HG03103 (cell line): ENCODE results near the gene RCAN1.

Experiments
- ATAC-seq: cut with Tn5 transposase; IDR thresholded peaks from one replicate; pipeline ENCODE4 v1.9.1; 2021; ENCODE audit warnings: low read depth; ENCODE audit not compliant: unreplicated experiment

Gene RCAN1

DNA sequence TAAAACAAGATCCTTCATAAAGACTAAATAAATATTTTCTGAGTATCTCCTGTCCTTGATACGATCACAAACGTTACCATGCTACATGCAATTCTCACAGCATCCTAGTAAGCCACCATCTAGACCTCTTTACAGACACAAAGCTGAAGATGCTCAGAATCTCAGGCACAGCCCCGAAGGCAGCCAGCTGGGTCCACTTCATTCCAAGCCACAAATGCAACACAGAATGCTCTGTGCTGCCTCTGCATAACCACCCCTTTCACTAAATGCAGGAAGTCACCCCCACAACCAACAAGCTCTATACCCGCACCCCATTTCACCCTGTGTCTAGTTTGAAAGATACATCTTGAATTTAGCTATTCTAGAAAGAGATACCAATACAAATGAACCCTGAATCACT, 12.9 kb downstream of the RCAN1 start:
- no peak for ATAC-seq

DNA sequence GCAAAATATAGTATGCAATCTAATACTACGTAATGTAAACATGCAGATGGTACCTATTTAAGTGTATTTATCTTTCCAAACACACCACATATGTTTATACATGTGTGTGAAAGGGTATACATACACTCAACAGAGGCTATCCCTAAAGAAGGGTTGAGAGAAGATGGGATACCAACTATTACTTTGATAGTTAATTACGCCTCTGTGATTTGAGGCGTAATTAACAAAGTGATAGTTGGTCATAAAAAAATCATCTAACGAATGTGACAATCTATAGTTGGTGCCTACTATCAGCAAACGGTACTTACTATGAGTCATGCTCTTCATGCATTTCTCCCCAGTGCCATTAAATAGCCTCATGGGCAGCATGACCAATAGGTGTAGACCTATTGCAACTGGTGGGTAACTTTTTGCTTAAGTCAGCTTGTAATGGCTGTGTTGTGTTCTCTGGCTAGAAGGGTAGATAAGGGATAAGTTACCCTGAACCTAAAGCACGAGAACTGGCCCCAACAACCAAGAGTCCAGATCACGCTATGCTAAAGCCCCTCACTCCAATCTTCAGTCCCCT, 15.3 kb downstream of the RCAN1 start:
- no peak for ATAC-seq

DNA sequence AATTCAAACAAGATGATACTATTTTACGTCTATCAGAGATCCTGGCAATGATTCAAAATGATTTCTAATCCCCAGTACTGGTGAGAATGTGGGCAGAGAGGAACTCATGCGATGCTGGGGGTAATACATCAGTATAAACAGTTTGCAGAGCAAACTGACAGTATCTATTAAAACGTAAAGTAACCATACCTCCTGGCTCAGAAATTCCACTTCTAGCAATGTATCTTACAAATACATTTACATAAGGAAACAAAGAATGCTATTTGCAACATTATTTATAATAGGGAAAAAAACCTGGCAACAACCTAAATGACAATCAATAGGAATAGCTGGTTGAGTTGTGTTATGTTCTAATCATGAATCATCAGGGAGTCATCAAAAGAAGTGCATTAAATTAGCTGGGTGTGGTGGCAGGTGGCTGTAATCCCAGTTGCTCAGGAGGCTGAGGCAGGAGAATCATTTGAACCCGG, 15.9 kb downstream of the RCAN1 start:
- no peak for ATAC-seq

DNA sequence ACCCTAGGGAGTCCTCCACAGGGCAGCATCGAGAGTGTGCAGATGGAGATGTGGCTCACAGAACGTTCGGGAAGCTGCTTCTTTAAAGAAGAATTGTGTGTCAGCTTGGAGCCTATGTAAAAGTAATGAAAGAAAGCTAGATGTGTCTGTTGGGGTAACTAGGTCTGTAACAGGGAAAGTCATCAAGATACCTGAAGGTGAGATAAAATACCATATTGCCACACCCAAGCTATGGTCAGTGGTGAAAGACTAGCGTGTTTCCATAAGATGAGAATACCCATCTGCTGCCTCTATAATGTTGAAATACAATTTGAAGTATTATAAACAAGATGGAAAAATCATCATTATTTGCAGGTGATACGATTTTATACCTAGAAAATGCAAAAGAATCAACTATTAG, 17.5 kb downstream of the RCAN1 start:
- ATAC-seq: no peak

DNA sequence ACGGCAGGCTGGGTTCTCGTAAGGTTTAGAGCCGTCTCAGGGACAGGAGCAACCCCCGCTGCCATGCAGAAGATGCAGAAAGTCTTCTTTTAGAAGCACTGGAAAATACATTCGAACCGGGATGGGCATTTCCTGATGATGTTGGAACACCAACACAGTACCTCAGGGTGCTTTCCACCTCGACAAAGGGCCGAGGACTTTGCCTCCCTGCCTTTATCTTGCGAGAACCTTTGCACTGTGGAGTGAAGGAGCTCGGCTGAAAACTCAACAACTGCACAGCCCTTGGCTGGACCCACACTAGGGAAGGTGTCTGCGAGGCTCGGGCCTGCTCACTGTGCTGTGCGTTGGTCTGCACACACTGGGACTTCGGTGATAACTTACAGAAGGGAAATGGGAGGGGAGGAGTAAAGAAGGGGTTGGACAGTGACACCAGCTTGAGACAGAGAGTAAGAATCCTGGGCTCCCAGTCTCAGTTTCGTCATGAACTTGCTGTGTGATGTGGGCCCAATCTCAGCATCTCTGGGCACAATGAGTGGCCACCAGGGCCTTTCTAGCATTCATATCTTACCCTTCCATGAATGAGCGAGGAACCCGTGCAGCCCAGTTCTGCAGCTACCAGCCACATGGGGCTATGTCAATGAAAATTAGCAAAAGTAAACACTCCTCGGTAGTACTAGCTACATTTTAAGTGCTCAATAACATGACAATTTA, 18.2 kb downstream of the RCAN1 start:
- ATAC-seq: no peak

DNA sequence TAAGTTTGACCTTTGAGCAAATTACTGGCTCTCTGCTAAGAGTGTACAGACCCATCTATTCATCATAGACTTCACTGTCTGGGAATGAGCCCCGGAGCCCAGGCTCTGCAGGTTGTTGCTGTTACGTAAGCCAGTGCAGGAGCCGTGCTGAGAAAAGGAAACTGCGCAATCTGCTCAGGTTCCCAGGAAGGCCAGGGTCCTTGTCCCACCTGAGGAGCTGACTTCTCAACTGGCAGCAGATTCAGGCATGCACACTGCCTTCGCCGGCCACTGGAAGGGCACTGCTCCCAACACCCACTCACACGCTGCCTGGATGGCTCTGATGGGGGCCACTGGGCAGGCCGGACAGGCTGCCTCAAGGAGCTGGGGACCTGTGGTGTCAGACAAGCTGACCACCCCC, 19.5 kb downstream of the RCAN1 start:
- no peak for ATAC-seq

DNA sequence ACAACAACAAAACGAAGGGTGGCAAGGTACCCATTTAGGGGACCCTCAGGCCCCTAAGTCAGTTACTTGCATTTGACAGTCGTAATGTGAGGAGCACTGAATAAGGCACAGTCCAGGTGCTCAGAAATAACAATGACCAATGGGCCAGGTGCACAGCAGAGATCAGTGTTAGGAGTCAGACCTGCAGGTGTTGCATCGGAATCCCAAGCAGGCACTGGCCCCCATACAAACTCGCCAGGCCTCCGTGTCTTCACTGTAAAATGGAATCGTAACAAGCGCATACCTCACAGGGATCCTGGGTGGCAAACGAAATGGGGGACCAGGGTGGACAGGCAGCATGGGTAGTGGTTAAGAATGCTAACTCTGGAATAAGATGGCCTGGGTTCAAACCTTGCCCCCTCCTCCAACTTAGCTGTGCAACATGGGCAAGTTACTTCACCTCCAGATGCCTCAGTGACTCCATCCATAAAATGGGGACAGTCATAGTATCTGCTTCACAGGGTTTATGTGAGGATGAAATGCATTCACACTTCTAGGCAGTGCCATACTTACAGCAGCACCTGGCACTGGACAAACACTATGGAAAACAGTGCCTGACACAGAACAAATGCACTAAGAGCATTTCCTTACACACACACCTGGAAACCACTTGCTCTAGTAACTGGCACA, 20.2 kb downstream of the RCAN1 start:
- ATAC-seq: no peak

DNA sequence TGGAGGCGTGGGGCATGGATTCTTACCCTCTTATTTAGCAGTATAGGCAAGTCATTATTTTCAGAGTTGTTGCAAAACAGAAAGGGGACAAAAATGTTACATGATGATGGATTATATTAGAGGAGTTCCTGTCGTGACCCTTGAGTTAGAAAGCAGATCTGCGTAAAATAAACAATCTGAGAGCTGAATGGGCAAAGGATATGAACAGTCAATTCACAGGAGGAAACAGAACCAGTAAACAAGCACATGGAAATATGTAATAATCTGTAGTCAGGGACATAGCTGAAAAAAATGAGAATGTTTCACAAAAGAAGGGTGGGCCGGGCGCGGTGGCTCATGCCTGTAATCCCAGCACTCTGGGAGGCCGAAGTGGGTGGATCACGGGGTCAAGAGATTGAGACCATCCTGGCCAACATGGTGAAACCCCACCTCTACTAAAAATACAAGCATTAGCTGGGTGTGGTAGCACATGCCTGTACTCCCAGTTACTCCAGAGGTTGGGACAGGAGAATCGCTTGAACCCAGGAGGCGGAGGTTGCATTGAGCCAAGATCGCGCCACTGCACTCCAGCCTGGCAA, 20.9 kb downstream of the RCAN1 start:
- ATAC-seq: no peak

DNA sequence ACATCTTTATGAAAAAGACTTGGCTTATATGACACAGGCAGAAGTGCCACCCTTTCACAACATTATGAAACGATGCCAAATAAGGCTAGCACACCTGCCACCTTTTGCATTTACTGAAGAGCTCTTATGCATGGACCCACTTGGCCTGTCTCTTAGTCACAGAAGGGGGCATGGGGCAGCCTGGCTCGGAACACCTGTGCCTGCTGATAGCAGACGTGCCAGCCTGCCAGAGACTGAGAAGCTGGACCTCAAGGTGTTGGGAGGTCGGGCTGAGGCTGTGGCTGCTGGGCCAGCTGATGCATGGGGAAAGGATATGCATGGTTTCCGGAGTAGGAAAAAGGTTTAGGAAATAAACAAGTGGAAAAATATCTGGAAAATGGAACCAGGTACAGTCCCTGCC, 21.5 kb downstream of the RCAN1 start:
- no peak for ATAC-seq

DNA sequence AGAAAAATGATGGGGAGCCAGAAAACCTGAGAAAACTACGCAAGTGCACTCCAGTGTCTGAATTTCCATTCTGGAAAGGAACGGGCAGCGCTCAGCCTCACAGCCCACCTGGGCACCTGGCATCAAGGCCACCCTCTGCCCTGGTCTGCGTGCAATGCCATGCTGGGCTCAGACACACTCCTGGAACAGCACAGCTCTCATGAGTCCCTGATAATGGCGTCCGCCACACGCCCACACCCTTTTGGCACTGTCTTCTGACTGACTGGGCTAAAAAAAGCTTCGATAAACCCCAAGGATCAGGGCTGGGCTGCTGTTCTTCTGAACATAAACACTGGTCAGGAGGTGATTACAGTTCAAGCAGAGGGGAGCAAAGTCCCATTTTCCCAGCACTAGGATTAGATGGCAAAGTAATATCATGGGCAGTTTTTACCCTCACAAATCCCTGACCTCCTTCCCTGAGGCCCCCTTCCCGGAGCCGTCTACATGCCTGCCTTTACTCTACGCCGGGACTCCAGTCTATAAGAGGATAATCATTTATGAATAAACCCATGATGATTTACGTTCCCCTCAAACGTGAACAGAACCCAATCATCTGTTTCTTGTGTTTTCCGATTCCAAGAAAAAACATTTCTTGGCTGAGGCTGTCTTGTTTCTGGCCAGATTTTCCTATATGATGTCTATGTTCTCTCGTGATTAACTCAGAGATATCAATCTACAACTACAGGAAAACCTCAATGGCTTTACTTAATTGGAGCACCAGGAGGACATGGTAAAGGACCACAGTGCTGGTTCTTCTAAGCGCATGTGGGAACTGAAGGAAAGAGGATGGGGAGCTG, 22.6 kb downstream of the RCAN1 start:
- ATAC-seq: no peak

DNA sequence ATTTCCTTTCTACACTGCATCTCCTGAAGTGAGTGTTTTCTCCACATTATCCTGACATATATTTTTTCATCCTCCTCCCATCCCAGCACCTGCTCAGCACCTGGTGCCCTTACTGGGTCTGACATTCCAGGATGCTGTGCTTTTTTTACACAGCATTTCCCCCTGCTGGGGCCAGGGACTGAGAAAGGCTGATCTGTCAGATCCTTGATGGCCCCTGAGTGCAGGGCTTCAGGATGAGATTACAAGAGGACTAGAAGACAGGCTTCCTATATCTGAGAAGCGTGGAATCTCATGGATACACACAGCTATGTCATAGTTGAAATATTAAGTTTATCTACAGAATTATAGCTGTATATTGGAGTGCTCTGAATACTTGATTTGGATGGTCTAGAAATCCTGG, 24.4 kb downstream of the RCAN1 start:
- no peak for ATAC-seq

DNA sequence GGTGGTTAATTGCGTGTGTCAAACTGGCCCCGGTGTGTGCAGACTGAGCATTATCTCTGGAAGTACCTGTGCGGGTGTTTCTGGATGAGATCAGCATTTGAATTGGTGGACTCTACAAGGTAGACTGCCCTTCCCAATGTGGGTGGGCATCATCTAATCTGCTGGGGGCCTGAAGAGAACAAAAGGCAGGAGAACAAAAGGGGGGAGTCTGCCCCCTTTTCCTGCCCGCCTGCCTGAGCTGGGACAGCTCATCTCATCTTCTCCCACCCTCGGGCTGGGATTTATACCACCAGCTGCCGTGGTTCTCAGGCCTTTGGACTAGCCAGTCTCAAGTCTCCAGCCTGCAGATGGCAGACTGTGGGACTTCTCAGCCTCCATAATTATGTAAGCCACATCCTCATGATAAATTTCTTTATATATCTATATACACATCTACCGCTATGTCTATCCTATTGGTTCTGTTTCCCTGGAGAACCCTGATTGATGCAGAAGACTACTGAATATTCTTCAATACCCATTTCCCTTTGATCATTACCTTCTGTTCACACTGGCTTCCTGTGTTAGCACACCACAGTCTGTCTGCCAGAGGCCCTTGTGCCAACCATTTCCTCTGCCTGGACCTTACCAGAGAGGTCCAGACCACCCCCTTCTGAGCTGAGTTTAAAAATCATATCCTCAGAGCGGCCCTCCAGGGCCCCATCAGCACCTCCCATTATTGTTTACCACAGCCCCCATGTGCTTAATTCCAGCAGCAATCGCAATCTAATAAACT, 25.2 kb downstream of the RCAN1 start:
- ATAC-seq: no peak

DNA sequence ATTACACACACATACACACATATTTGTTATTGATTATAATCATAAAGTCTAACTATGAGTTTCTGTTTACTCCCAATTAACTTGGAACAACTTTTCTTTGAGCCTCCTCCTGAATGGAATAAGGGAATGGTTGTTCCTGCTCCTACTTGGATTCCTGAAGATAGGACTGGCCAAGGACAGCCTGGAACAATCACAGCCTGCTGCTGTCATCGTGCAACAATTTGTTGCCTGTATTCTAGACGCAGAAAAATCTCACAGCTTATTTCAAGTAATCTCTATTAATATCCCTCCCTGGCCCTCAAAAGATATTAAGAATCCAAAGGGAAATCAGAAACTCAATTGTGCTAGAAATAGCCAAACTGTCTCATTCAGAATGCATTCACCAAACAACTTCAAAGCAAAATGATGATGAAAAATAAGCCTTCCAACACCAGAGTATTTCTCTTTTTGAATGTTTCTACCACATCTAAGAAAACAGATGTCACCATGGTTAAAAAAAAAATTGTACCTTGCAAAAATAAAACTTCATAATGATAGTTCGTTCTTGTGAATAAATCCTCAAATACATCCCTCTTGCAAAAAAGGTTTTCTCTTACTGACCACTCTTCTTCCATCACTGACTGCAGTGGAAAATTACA, 30.9 kb downstream of the RCAN1 start:
- ATAC-seq: no peak

DNA sequence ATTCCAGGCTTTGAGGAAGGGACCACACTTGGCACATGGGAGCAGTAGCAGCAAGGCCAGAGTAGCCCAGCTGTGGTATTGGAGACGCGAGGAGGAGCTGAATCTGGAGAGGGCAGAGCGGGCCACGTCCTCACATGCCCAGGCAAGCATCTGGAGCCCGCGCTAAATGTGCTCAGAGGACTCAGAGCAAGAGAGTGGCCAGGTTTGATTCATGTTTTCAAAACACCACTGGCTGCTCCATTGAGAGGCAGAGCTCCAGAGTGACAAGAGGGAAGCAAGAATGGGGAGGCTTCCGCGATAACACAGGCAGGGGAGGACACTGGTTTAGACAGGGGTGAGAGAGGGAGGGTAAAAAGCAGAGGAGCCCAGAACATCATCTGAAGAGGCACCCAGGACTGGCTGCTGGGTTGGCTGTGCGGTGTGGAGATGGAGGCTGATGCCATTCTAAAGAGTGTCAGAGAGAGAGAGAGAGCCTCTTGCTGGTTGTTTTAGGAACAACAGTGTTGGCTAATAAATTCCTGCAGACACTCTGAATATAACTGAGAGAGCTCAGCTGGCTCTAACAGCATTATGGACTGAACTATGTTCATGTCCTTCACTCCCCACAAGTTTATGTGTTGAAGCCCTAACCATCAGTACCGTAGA, 32.3 kb downstream of the RCAN1 start:
- ATAC-seq: no peak

DNA sequence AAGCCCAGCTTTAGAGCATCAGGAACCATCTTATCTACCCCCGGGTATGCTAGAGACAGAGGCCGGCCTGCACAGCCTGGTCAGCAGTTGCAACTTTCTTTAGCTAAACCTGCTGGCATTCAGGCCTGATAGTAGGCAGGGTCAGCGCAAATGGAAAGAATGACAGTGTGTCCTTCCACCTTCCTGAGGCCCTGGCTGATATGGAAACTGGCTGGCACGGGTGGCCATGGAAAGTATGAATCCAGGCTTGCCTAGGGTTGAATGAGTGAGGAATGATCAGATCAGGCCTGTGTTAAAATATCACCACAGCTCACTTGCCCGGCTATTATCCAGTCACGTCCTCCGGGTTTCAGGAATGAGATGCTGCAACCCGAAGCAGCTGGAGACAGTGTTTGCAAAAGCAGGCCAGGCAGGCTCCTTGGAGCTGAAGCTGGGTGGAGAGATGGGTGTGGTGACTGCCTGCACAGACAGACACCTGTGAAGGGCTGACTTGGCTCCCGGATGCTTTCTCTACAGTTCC, 34.7 kb downstream of the RCAN1 start:
- no peak for ATAC-seq

DNA sequence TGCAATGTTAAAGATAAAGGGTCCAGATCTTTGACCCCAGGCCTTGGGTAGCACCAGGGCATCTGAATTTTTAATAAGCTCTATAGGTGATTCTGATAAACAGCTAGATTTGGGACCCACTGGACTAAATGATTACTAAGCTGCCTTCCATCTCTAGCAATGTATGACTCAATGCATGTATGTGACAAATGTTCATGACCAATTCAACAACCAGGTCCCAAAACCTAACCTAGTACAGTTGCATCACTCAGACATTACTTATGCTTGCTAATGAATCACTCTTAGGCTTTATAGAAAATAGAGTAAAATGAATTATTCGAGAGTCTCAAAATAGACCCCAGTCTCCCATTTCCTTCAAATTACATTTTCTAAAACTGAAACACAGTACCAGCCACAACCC, 35.5 kb downstream of the RCAN1 start:
- ATAC-seq: no peak

DNA sequence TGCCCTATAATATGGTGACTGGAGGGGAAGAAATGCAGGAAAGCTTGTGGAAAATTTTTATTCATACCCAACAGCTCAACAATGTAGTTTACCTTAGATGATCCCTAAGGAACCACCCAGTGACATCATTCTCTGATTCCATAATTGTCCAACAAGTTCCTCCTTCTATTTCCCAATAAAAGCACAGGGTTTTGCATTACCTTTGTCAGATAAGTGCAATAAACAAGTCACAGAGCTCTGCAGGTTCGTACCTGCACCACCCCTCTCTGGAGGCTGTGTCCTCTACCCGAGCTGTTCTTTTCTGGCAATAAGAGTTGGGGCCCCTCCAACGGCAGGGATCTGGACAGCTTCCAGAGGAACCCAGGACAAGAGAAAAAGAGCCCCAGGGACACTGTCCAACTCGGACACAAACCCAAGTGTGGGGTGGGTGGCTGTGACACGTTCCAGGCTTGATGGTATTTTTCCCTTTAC, 38.8 kb downstream of the RCAN1 start:
- ATAC-seq: no peak

DNA sequence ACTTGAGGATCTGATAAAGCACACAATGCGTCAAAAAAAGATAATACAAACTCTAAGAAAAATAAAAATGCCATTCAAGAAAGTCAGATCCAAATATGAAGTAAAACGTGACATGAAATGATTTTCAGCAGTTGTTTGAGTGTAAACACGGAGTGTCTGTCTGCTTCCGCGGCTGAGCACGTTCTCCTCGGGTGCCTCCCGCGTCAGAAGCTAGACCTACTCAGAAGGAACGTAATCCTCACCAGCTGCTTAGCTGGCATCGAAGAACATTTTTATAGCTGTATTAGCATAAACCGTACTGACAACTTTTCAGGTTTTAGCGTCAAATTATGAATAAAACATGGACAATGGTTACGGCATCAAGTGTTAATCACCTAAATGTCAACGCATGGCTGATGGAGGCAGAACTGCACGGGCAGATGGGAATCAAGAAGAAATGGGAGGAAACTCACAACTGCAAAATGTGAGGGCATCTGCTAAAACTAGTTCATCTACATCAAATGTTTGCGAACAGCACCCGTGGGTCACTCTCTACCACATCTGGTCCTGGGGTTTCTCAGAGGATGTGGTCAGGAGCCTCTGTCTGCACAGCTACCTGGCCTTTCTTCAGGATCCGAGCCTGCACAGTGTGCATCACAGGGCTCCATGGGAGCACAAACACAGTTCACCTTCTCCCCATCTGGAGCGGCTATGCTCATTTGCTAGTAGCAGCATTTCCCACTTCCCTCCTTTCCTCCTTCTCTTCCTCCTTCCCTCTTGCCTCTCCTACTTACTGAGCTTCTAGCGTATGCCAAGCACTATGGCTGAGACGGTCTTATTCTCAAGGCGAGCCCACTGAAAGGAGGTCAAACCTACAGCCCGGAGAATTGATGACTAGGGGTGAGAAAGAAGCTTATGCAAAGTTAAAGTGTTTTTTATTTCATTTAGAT, 40.0 kb downstream of the RCAN1 start:
- no peak for ATAC-seq
